ENCODE data around the gene AURKB.
A peak's percentile ranks its signal among the peaks of the same experiment; 100 is the strongest.
"Not testable (repeated sequence)": the region's sequence is repeated elsewhere in the genome, so short reads cannot be mapped to it uniquely, and the experiment has no call there.

The AURKB gene

DNA sequence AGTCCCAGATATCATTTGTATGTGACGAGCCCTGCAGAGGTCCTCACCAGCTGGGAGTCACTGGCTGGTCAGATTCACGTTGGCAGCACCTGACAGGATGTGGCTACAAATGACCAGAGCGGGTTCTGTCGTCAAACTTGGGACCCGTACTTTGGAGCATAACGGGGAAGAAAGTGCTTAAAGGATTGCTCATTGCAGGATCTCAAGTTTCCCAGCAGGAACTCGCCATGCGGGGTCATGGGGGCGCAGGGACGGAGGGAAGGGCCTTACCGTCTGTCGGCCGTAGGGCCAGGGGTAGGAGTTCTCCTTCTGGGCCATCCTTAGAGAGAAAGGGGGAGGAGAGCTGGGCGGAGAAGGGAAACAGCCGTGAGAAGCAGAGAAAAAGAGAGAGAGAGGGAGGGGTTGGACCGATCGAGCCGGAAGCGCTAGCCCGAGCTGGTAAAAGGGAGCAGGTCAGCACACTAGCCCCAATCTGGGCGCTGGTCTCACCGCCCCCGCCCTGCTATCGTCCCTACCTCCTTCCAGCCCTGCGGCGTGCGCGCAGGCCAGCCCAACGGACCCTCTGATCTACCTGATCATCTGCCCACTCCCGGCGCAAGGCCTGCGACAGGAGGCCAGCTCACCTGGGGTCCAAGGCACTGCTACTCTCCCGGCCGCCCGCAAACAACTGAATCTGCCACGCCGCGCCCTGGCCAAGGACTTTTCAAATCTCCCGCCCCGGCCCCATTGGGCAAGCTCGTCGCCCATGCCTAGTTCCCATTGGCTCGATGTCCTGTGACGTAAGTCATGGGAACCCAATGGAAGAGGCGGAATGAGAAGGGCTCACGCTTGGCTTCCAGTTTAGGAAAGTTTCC, at the start of gene AURKB:
Gene AURKB, minus strand, starts transcription at position 669 of the 854 bp plus-strand sequence. Its CDS starts 351 bp downstream, at position 318.
- no peaks in the 10 kb centered on the region for H3K27me3 Mint-ChIP-seq (ENCODE audit: low read depth)
- peaks cover 18% of the 10 kb centered on the region for H3K36me3 Mint-ChIP-seq (ENCODE audit: low read depth)
- no peaks in the 10 kb centered on the region for H3K9me3 Mint-ChIP-seq
- H3K27ac Mint-ChIP-seq = peak within 1 kb of the TSS; percentile 90
- H3K4me1 Mint-ChIP-seq (ENCODE audit: low read depth) = peaks cover 30% of the 10 kb centered on the region
- peak within 1 kb of the TSS; percentile 94 for H3K4me3 Mint-ChIP-seq

DNA sequence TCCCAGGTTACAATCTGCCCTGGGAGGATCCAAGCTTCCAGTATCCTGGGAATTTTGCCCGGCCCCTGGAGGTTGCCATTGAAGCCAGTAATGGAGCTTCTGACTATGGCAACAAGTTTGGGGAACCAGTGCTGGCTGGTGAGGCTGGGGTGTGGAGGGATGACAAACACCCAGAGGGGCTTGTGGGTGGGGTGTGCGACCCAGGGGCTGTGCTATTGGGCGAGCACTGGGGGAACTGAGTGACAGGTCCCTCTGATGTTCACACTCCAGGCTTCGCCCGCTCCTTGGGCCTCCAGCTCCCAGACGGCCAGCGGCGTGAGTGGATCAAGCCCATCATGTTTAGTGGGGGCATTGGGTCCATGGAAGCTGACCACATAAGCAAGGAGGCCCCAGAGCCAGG, 47.4 kb upstream of the AURKB start:
- Mint-ChIP-seq H3K27me3 (ENCODE audit: low read depth) (no peaks in the 10 kb centered on the region), H3K9me3 (no peaks in the 10 kb centered on the region), H3K4me1 (ENCODE audit: low read depth) (no peaks in the 10 kb centered on the region), H3K36me3 (ENCODE audit: low read depth) (peaks cover 14% of the 10 kb centered on the region), H3K27ac (no peak overlapping the region), H3K4me3 (no peak overlapping the region)

DNA sequence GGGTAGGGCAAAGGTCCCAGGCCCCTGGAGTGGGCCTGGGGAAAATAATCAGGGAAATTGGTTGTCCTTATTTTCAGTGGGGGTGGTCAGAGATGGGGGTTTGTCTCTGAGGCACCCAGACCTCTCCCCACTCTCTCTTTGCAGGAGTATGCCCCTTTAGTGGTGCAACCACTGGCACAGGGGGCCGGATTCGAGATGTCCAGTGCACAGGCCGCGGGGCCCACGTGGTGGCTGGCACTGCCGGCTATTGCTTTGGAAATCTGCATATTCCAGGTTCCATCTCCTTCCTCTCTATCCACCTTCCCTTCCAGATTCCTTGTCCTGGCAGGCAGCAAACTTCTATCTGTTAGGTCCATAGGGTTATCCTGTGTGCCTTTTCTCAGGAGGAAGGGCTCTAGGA, 46.3 kb upstream of the AURKB start:
- Mint-ChIP-seq H3K27me3 (ENCODE audit: low read depth) (no peaks in the 10 kb centered on the region), H3K9me3 (no peaks in the 10 kb centered on the region), H3K27ac (no peak overlapping the region), H3K4me3 (no peak overlapping the region), H3K4me1 (ENCODE audit: low read depth) (no peaks in the 10 kb centered on the region), H3K36me3 (ENCODE audit: low read depth) (peaks cover 12% of the 10 kb centered on the region)

DNA sequence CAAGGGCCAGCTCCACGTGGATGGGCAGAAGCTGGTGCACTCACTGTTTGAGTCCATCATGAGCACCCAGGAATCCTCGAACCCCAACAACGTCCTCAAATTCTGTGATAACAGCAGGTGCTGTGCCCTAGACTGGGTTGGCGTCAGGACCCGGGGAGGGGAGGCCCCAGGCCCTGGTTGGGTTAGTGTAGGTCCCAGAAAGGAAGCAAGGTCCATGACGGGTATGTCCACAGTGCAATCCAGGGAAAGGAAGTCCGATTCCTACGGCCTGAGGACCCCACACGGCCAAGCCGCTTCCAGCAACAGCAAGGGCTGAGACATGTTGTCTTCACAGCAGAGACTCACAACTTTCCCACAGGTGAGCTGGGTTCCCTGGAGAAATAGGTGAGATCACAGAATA, 45.9 kb upstream of the AURKB start:
- no peak overlapping the region for H3K27ac Mint-ChIP-seq
- no peaks in the 10 kb centered on the region for H3K9me3 Mint-ChIP-seq
- H3K36me3 Mint-ChIP-seq (ENCODE audit: low read depth) = peaks cover 12% of the 10 kb centered on the region
- no peaks in the 10 kb centered on the region for H3K4me1 Mint-ChIP-seq (ENCODE audit: low read depth)
- H3K4me3 Mint-ChIP-seq = no peak overlapping the region
- no peaks in the 10 kb centered on the region for H3K27me3 Mint-ChIP-seq (ENCODE audit: low read depth)

DNA sequence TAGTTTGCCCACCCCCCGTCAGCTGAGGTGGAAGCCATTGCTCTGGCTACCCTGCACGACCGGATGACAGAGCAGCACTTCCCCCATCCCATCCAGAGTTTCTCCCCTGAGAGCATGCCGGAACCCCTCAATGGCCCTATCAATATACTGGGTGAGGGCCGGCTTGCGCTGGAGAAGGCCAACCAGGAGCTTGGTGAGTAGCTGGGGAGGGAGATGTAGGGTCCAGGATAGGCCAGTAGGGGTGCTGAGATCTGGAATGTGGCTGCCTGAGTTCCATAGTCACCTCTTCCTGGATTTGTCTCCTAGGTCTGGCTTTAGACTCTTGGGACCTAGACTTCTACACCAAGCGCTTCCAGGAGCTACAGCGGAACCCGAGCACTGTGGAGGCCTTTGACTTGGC, 45.1 kb upstream of the AURKB start:
- H3K4me3 Mint-ChIP-seq = no peak overlapping the region
- H3K9me3 Mint-ChIP-seq = no peaks in the 10 kb centered on the region
- no peak overlapping the region for H3K27ac Mint-ChIP-seq
- H3K27me3 Mint-ChIP-seq (ENCODE audit: low read depth) = no peaks in the 10 kb centered on the region
- peaks cover 2% of the 10 kb centered on the region for H3K4me1 Mint-ChIP-seq (ENCODE audit: low read depth)
- peaks cover 12% of the 10 kb centered on the region for H3K36me3 Mint-ChIP-seq (ENCODE audit: low read depth)

DNA sequence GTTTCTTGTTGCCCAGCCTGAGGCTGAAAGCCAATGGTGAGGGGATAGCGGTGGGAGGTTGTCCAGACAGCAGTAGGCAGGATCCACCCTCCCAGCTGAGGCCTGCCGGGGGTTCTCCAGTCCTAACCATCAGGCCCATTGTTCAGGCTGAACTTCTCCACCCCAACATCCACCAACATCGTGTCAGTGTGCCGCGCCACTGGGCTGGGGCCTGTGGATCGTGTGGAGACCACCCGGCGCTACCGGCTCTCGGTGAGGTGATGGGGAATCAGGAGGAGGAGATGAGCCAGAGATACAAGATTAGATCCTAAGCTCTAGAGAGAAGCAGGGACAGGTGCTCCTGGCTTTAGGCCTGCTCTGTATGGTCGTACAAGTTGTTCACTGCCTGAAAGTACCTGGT, 44.5 kb upstream of the AURKB start:
- no peak overlapping the region for H3K4me3 Mint-ChIP-seq
- peaks cover 14% of the 10 kb centered on the region for H3K36me3 Mint-ChIP-seq (ENCODE audit: low read depth)
- peaks cover 9% of the 10 kb centered on the region for H3K4me1 Mint-ChIP-seq (ENCODE audit: low read depth)

DNA sequence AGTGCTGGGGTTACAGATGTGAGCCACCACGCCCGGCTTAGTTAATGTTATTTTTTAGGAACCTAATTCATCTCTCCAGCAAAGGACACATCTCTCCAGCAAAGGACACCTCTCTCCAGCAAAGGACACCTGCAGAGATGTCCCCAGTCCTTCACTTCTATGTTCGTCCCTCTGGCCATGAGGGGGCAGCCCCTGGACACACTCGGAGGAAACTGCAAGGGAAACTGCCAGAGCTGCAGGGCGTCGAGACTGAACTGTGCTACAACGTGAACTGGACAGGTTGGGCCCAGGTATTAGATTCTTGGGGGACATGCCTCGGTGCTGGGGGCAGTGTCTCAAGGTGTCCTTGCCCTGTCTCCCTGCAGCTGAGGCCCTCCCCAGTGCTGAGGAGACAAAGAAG, 43.4 kb upstream of the AURKB start:
- no peak overlapping the region for H3K4me3 Mint-ChIP-seq
- no peaks in the 10 kb centered on the region for H3K27me3 Mint-ChIP-seq (ENCODE audit: low read depth)
- no peak overlapping the region for H3K27ac Mint-ChIP-seq
- H3K9me3 Mint-ChIP-seq = no peaks in the 10 kb centered on the region
- H3K36me3 Mint-ChIP-seq (ENCODE audit: low read depth) = peaks cover 14% of the 10 kb centered on the region
- peaks cover 18% of the 10 kb centered on the region for H3K4me1 Mint-ChIP-seq (ENCODE audit: low read depth)

More for the DNA sequence above, 44.5 kb upstream of the AURKB start:
- Mint-ChIP-seq H3K27me3 (ENCODE audit: low read depth) (no peaks in the 10 kb centered on the region), H3K27ac (no peak overlapping the region), H3K9me3 (no peaks in the 10 kb centered on the region)

DNA sequence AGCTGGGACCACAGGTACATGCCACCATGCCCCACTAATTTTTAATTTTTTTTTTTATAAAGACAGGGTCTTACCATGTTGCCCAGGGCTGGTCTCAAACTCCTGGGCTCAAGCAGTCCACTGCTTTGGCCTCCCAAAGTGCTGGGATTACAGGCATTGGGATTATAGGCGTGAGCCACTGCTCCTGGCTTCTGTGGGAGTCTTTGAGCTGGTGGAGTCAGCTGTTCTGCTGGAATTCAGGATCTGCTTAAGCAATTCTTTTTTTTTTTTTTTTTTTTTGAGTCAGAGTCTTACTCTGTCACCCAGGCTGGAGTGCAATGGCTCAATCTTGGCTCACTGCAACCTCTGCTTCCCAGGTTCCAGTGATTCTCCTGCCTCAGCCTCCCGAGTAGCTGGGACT, 41.0 kb upstream of the AURKB start:
- not testable (repeated sequence) for H3K4me3 Mint-ChIP-seq
- H3K4me1 Mint-ChIP-seq (ENCODE audit: low read depth) = peaks cover 22% of the 10 kb centered on the region

DNA sequence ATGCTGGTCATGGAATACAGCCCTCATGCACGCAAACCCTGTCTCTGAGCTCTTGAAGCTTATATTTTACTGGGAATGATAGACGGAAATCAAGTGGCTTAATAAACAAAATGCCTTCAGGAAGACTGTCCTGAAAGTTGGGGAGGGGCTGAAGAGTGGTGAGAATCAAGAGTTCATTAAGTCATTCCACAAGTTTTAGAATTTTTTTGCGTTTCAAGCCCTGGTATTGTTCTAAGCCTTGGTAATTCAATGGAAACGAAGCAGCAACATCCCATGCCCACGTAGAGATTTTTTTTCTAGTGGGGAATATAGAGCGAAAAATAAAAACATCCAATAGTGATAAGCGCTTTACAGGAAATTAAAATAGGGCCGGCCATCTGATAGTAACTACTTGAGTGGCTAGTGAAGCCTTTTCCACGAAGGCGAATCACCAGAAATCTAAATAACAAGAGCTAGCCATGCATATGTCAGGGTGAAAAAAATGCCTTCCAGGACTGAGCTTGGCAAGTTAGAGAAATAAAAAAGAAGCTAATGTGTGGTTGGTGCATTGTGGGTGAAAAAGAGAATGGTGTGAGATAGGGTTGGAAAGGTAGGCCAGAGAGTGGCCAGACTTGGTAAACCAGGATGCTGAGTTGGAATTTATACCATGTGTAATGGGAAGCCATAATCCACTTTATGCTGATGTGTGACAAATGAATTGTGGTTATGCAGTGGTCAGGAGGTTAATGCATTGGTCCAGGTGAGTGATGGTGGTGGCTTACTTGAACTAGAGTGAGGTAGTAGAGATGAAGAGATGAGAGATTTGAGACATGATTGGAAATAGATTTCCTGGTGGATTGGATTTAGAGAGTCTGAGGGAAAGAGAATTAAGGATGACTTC, 39.5 kb upstream of the AURKB start:
- Mint-ChIP-seq H3K4me1 (ENCODE audit: low read depth) (peaks cover 31% of the 10 kb centered on the region), H3K36me3 (ENCODE audit: low read depth) (peaks cover 17% of the 10 kb centered on the region), H3K27ac (peak overlapping the region; percentile 100), H3K27me3 (ENCODE audit: low read depth) (no peaks in the 10 kb centered on the region), H3K9me3 (no peaks in the 10 kb centered on the region), H3K4me3 (peak overlapping the region; percentile 98)

More for the DNA sequence above, 41.0 kb upstream of the AURKB start:
- peaks cover 11% of the 10 kb centered on the region for H3K36me3 Mint-ChIP-seq (ENCODE audit: low read depth)
- H3K27me3 Mint-ChIP-seq (ENCODE audit: low read depth); H3K9me3 Mint-ChIP-seq; H3K27ac Mint-ChIP-seq: not testable (repeated sequence)

DNA sequence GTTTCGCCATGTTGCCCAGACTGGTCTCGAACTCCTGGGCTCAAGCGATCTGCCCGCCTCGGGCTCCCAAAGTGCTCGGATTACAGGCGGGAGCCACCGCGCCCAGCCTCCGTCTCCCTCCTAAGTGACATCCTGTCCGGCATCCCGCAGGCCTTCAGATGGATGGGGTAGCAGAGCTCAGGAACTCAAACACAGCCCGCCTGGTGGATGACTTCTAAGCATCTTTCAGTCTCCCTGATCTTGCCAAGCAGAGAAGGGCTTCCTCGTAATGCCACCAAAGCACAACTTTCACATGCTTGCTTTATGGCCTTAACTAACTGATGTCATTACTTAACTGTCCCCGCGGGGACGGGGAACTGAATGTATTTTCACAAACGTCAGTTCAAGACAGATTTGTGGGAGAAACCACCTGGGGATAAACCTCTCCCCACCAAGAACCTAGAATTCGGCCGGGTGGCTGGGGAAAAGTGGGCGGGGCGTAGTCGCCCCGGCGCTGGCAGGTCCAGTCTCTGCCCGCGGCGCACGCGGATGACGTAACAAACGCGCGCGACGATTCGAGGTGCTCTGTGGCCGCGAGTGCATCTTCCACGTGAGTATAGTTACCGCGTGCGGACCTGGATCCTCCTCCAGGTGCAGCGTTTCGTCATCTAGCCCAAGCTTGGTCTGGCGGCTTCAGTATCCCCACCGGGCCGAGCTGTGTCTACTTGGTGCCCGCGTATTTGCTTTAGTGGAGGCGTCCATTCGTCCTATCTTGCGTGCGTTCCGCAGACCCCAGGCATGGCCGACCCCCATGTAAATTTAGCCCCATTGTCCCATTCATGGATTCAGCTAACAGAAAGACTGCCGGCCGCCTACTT, 38.6 kb upstream of the AURKB start, which contains the start of gene PFAS:
Gene PFAS, plus strand, starts transcription at position 539 of the 857 bp plus-strand sequence. CDS start 4,649 bp downstream, outside the sequence.
- peaks cover 36% of the 10 kb centered on the region for H3K4me1 Mint-ChIP-seq (ENCODE audit: low read depth)
- H3K27ac Mint-ChIP-seq = peak within 1 kb of the TSS; percentile 100
- H3K9me3 Mint-ChIP-seq = no peaks in the 10 kb centered on the region
- H3K36me3 Mint-ChIP-seq (ENCODE audit: low read depth) = peaks cover 18% of the 10 kb centered on the region
- no peaks in the 10 kb centered on the region for H3K27me3 Mint-ChIP-seq (ENCODE audit: low read depth)
- peak within 1 kb of the TSS; percentile 98 for H3K4me3 Mint-ChIP-seq

DNA sequence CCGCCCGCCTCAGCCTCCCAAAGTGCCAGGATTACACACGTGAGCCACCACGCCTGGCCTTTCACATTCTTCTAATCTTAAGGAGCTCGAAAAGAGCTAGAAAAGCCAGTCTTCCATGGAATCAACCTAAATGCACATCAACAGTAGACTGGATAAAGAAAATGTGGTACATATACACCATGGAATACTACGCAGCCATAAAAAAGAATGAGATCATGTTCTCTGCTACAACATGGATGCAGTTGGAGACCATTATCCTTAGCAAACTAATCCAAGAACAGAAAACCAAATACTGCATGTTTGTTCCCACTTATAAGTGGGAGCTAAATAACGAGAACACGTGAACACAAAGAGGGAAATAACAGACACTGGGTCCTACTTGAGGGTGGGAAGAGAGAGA, 34.4 kb upstream of the AURKB start:
- Mint-ChIP-seq H3K36me3 (ENCODE audit: low read depth) (peaks cover 27% of the 10 kb centered on the region), H3K9me3 (no peaks in the 10 kb centered on the region), H3K27me3 (ENCODE audit: low read depth) (no peaks in the 10 kb centered on the region), H3K4me3 (no peak overlapping the region), H3K27ac (no peak overlapping the region), H3K4me1 (ENCODE audit: low read depth) (peaks cover 33% of the 10 kb centered on the region)

DNA sequence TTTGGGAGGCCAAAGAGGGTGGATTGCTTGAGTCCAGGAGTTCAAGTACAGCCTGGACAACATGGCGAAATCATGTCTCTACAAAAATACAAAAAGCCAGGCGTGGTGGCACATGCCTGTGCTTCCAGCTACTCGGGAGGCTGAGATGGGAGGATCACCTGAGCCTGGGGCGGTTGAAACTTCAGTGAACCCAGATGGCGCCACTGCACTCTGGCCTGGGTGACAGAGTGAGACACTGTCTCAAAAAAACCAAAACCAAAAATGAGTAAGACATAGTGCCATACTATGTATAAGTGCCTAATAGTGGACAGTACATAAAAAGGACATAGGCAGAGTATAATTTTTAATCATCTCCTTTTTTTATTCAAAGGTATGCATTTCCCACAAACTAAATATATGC, 33.5 kb upstream of the AURKB start:
- Mint-ChIP-seq H3K4me1 (ENCODE audit: low read depth) (peaks cover 26% of the 10 kb centered on the region), H3K9me3 (no peaks in the 10 kb centered on the region), H3K4me3 (peak overlapping the region; percentile 22), H3K36me3 (ENCODE audit: low read depth) (peaks cover 29% of the 10 kb centered on the region), H3K27me3 (ENCODE audit: low read depth) (no peaks in the 10 kb centered on the region), H3K27ac (peak overlapping the region; percentile 55)

DNA sequence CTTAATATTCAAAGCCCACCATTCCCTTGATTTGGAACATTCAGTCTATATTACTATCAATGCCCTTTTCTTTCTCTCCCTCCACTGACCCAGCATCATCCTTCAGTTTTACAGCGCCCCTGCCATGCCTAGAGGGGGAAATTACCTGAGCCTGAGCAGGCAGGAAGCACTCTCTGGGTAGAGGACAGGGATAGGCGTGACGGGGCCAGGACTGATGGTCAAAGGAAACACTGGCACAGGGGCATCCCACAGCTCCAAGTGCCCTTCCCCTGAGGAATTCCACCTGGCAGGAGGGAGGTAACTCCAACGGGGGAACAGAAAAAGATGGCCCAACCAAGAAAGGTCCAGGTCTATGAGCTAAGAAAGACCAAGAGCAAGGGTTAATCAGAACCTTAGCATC, 27.5 kb upstream of the AURKB start:
- H3K9me3 Mint-ChIP-seq = no peaks in the 10 kb centered on the region
- H3K27ac Mint-ChIP-seq = no peak overlapping the region
- no peaks in the 10 kb centered on the region for H3K27me3 Mint-ChIP-seq (ENCODE audit: low read depth)
- H3K4me1 Mint-ChIP-seq (ENCODE audit: low read depth) = peaks cover 10% of the 10 kb centered on the region
- no peak overlapping the region for H3K4me3 Mint-ChIP-seq
- H3K36me3 Mint-ChIP-seq (ENCODE audit: low read depth) = peaks cover 42% of the 10 kb centered on the region

DNA sequence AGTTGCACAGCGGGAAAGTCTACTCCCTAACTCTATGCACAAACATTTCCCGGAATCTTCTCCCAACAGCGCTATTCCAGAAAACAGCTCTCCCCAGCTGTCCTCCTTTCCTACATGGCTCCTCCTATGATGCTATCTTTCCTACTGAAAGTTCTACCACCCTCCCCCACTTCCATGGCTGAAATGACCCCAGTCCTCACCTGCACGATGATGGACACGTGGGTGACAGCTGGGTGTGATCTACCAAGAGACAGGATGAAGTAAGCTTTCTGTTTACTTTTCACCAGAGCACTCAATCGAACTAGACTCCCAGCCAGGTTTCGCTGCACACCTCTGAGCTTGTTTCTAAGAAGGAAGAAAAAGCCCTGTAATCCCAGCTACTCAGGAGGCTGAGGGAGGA, 26.8 kb upstream of the AURKB start:
- H3K4me1 Mint-ChIP-seq (ENCODE audit: low read depth) = peaks cover 10% of the 10 kb centered on the region
- H3K36me3 Mint-ChIP-seq (ENCODE audit: low read depth) = peaks cover 43% of the 10 kb centered on the region
- H3K27me3 Mint-ChIP-seq (ENCODE audit: low read depth) = no peaks in the 10 kb centered on the region
- no peak overlapping the region for H3K27ac Mint-ChIP-seq
- H3K9me3 Mint-ChIP-seq = no peaks in the 10 kb centered on the region
- no peak overlapping the region for H3K4me3 Mint-ChIP-seq
